GM18870 (cell line): ENCODE measurements around the gene NPIPA3.
"Not testable (repeated sequence)": the region's sequence is repeated elsewhere in the genome, so short reads cannot be mapped to it uniquely, and the experiment has no call there.

Source experiments
- ATAC-seq: cut with Tn5 transposase; IDR thresholded peaks from one replicate; pipeline ENCODE4 v1.9.1; 2021; ENCODE audit warnings: moderate library complexity; ENCODE audit not compliant: unreplicated experiment

Gene NPIPA3

DNA sequence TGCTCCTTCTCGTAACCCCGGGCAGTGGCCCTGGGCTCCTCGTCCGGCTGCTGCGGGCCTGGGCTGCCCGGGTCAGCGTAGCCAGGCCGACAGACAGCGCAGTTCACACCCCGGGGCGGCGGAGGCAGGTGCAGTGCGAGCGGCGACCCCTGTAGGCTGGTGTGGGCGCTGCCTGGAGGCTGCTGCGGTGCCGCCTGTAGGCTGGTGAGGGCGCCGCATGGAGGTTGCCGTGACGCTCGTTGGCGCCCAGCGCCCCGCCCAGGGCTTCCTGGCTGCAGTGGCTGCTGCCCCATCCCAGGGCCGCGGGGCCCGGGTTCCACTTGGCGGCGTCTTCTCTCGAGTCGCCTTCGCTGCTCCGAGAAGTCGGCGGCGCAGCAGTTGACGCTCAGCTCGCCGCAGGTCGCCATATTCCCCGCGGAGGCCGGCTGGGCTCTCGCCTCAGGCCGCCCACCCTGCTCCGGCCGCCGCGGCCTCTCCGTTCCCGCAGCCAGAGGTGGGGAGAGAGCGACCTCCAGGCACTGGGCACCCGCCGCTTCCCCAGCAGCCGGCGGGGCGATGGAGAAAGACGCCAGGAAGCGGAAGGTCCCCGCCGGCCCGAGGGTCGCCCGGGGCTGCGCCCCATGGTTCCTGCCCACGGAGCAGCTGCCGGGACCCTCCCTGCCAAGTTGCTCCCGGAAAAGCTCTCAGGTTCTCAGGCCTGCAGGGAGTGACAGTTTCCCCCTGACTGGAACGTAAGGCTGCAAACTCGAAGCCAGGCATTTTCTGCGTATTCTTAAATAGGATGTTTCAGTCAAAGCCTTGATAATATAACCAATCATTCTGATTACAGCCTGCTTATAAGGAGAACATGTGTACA lies 39.3 kb downstream of the NPIPA3 start, which contains the start of gene NPIPA2:
Gene NPIPA2 (plus strand): TSS at position 261 of the 856 bp plus-strand sequence. CDS start 5,533 bp downstream, outside the sequence.
- peak; percentile 92 for ATAC-seq

DNA sequence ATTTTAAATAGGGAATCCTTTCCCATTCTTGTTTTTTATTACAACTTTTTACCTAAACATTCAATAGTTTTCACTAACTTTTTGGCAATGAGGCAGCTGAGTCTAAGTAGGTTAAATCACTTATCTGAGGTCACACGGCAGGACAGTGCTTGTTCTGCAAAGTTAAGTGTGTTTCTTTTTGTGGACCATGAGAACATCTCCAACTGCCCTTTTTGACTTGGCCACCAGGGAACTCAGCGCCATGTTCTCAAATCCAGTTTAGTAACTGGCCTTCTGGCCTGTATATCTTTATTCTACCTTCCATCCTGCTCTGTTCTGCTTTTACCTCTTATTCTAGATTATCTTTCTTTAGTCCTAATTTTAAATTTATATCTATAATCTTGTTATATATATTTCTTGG lies 70.4 kb downstream of the NPIPA3 start:
- ATAC-seq, result not testable (repeated sequence)

DNA sequence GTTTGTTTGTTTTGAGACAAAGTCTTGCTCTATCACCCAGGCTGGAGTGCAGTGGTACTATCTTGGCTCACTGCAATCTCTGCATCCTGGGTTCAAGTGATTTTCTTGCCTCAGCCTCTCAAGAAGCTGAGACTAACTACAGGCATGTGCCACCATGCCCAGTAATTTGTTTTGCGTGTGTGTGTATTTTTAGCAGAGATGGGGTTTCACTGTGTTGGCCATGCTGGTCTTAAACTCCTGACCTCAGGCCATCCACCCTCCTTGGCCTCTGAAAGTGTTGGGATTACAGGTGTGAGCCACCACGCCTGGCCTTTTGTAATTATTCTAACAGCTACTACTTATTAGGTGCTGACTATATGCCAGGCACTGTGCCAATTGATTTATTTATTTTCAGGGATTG lies 72.4 kb downstream of the NPIPA3 start:
- not testable (repeated sequence) for ATAC-seq
